GM12878 (cell line): ENCODE data around the gene FITM1. TPM values are rescaled to one million over a fixed set of nuclear protein-coding genes. Genes with fewer than 3 reads are reported as not detected.

Source experiments
- ATAC-seq: fragments of 200-7000 bp; cut with Tn5 transposase; 3 replicates; pipeline ENCODE4 v1.9.1; 2020; ENCODE audit warnings: mild to moderate bottlenecking, moderate library complexity
- BruUV-seq: library from RNA; stranded (reverse); fragments of 400-500 nt; replicated peaks from 2 replicates; lab custom pipeline; 2021; lab: Mats Ljungman, UMichigan
- CTCF ChIA-PET: fragments of 300-600 bp; sonication (Branson Sonifier 250); formaldehyde crosslinking; extraction: SDS; loops from one replicate; lab custom pipeline; 2021; ENCODE audit warnings: inconsistent platforms; lab: Yijun Ruan, JAX
- POLR2A ChIA-PET: fragments of 350-600 bp; formaldehyde crosslinking; extraction: SDS; loops from one replicate; lab custom pipeline; 2021; ENCODE audit warnings: inconsistent platforms; lab: Charles Lee
- RAD21 ChIA-PET: fragments of 300-600 bp; sonication (Branson Sonifier 250); formaldehyde crosslinking; loops from one replicate; lab custom pipeline; 2023; ENCODE audit warnings: antibody characterized with exemption; ENCODE audit not compliant: unreplicated experiment; lab: Charles Lee
- SMC1A ChIA-PET: fragments of 300-600 bp; sonication (Branson Sonifier 250); formaldehyde crosslinking; loops from one replicate; lab custom pipeline; 2023; ENCODE audit not compliant: unreplicated experiment, uncharacterized antibody; lab: Charles Lee
- DNase-seq: peaks from one replicate; pipeline ENCODE4 v3.0.0-alpha.2; 2011; ENCODE audit warnings: low read depth, low spot score
- FAIRE-seq: peaks from 3 replicates; lab custom pipeline; 2011; peaks lifted over from hg19 to GRCh38; lab: Jason Lieb, UNC
- H2AFZ ChIP-seq: 2 replicates; pipeline ENCODE4 v1.6.0; 2011; ENCODE audit warnings: low read depth, low read length, control low read depth; ENCODE audit not compliant: control insufficient read depth
- H3K27ac ChIP-seq: 2 replicates; pipeline ENCODE4 v1.5.1; 2011; ENCODE audit warnings: control low read depth; ENCODE audit not compliant: control insufficient read depth, insufficient read depth
- H3K27me3 ChIP-seq, 2 experiments: replicated peaks in 1 of 2; 2 replicates each; pipeline versions ENCODE4 v1.6.0 to v1.6.1; 2011; ENCODE audit warnings: low read length in 1 of 2; ENCODE audit not compliant: control insufficient read depth in 2 of 2, insufficient read depth in 2 of 2
- H3K36me3 ChIP-seq, 2 experiments: 2 replicates each; pipeline ENCODE4 v1.5.1; 2011; ENCODE audit warnings: low read length in 1 of 2; ENCODE audit not compliant: control insufficient read depth in 2 of 2, insufficient read depth in 2 of 2
- H3K4me1 ChIP-seq: 2 replicates; pipeline ENCODE4 v1.6.1; 2011; ENCODE audit warnings: mild to moderate bottlenecking, low read length, moderate library complexity, mixed read lengths; ENCODE audit not compliant: control insufficient read depth, insufficient read depth
- H3K4me2 ChIP-seq: 2 replicates; pipeline ENCODE4 v1.6.0; 2011; ENCODE audit warnings: control low read depth; ENCODE audit not compliant: control insufficient read depth, insufficient read depth
- H3K4me3 ChIP-seq: fragments of 200-600 bp; sonication (generic); 2 replicates; pipeline ENCODE4 v1.5.1; 2016
- H3K79me2 ChIP-seq: 2 replicates; pipeline ENCODE4 v1.6.0; 2011; ENCODE audit warnings: low read length; ENCODE audit not compliant: control insufficient read depth, insufficient read depth
- H3K9ac ChIP-seq: 2 replicates; pipeline ENCODE4 v1.8.0; 2011; ENCODE audit warnings: low read length, control low read depth, mixed read lengths; ENCODE audit not compliant: control insufficient read depth, insufficient read depth
- H3K9me3 ChIP-seq: replicated peaks from 3 replicates; pipeline ENCODE4 v1.5.1; 2011; ENCODE audit warnings: mild to moderate bottlenecking, low read length; ENCODE audit not compliant: control insufficient read depth, insufficient read depth
- H4K20me1 ChIP-seq: 2 replicates; pipeline ENCODE4 v1.6.0; 2011; ENCODE audit not compliant: control insufficient read depth, insufficient read depth
- BRCA1 ChIP-seq: IDR thresholded peaks from 2 replicates; pipeline ENCODE4 v1.6.1; 2011; ENCODE audit warnings: low read depth, low read length, improper control_type of control experiment
- CBFB ChIP-seq: IDR thresholded peaks from 2 replicates; pipeline ENCODE4 v1.6.1; 2016; ENCODE audit warnings: antibody characterized with exemption, low read depth
- IRF3 ChIP-seq: fragments of 450-650 bp; IDR thresholded peaks from 2 replicates; pipeline ENCODE4 v1.6.1; 2014; ENCODE audit warnings: mild to moderate bottlenecking
- IRF4 ChIP-seq: IDR thresholded peaks from 2 replicates; pipeline ENCODE4 v1.6.1; 2011; ENCODE audit warnings: low read depth, low read length
- MEF2A ChIP-seq: IDR thresholded peaks from 2 replicates; pipeline ENCODE4 v1.6.1; 2011; ENCODE audit warnings: low read depth, mild to moderate bottlenecking, low read length, moderate library complexity; ENCODE audit not compliant: insufficient read depth
- PAX8 ChIP-seq: fragments of 450-650 bp; IDR thresholded peaks from 2 replicates; pipeline ENCODE4 v1.6.1; 2017; ENCODE audit warnings: mild to moderate bottlenecking, moderate library complexity
- STAT3 ChIP-seq: IDR thresholded peaks from 2 replicates; pipeline ENCODE4 v1.6.1; 2011; ENCODE audit warnings: low read depth, low read length, improper control_type of control experiment
- TCF7 ChIP-seq: IDR thresholded peaks from 2 replicates; pipeline ENCODE4 v1.6.1; 2014; ENCODE audit warnings: antibody characterized with exemption, borderline replicate concordance
- ZBED1 ChIP-seq: IDR thresholded peaks from 2 replicates; pipeline ENCODE4 v1.6.1; 2016; ENCODE audit warnings: borderline replicate concordance
- ZBTB11 ChIP-seq: fragments of 450-650 bp; formaldehyde crosslinking; IDR thresholded peaks from 2 replicates; pipeline ENCODE4 v1.5.0; 2022; ENCODE audit warnings: mild to moderate bottlenecking, missing genetic modification characterization
- ZBTB4 ChIP-seq: fragments of 450-650 bp; formaldehyde crosslinking; IDR thresholded peaks from 2 replicates; pipeline ENCODE4 v1.4.0; 2022; ENCODE audit warnings: mild to moderate bottlenecking, moderate library complexity
- WGBS: methylation state at CpG from one replicate; pipeline ENCODE4 v1.1.6; 2016; ENCODE audit warnings: low lambda C conversion rate; ENCODE audit not compliant: insufficient replicate concordance, insufficient coverage; ENCODE audit errors: missing lambda C conversion rate; 5-methylcytosine and 5-hydroxymethylcytosine counted together
- in situ Hi-C: fragments of 300-500 bp; cut with MboI; formaldehyde crosslinking; loops from 9 replicates; pipeline ENCODE4 v1.14.3; 2018; ENCODE audit warnings: mixed read lengths
- intact Hi-C: fragments of 100-400 bp; cut with micrococcal nuclease; formaldehyde crosslinking; loops from one replicate; pipeline ENCODE4 v1.14.2; 2022; ENCODE audit not compliant: unreplicated experiment
- polyA plus RNA-seq, 11 experiments: library from polyadenylated mRNA; depleted of rRNA in 4 of 11; unstranded in 6 of 11; stranded (reverse) in 5 of 11; fragments of >200 nt; fragmentation: Nextera tagmentation in 4 of 11; fragmentation: Illumina TruSeq in 1 of 11; extraction: Ambion mirVana in 4 of 11; extraction: Trizol in 1 of 11; gene quantifications; 1 replicate in 1 of 11; 2 replicates in 10 of 11; pipeline versions ENCODE4 v1.2.1 to v1.2.3, GENCODE V29; 2011 to 2016; ENCODE audit warnings: inconsistent platforms in 2 of 11, missing spikeins in 2 of 11, low read depth in 1 of 11
- total RNA-seq, 4 experiments: library from RNA; depleted of rRNA in 3 of 4; stranded (reverse); fragments of >200 nt in 3 of 4; fragmentation: Illumina TruSeq in 1 of 4; extraction: Trizol in 1 of 4; gene quantifications; 2 replicates each; pipeline versions ENCODE4 v1.2.1 to v1.2.3, GENCODE V29; 2013 to 2021
- TF ChIP-seq, protein P1 (sequence below): IDR thresholded peaks from 2 replicates; pipeline ENCODE4 v1.6.1; 2011; ENCODE audit warnings: mild to moderate bottlenecking, low read depth, low read length, moderate library complexity; ENCODE audit not compliant: insufficient replicate concordance

The FITM1 gene
- total and polyA plus RNA-seq, 10 of the 15 experiments (the other 5 are each of a cell fraction or from before 2014, with no cell fraction given) = 0.11 to 1.9 (median 0.45) TPM; not detected in 2

- H3K9ac ChIP-seq = no peak overlapping the region
- H3K4me3 ChIP-seq = no peak overlapping the region
- in situ Hi-C loops = loop anchor here (25.0 kb wide), 1 partner anchor 807 kb away; the partner anchor contains the start of genes BCL2L2, PABPN1 and PPP1R3E
- TF ChIP-seq PAX8 (no peak), STAT3 (no peak), ZBTB11 (no peak), IRF4 (no peak), MEF2A (no peak), ZBTB4 (no peak), BRCA1 (no peak), TCF7 (no peak), ZBED1 (no peak), IRF3 (no peak), CBFB (no peak)
- TF ChIP-seq, protein P1, sequence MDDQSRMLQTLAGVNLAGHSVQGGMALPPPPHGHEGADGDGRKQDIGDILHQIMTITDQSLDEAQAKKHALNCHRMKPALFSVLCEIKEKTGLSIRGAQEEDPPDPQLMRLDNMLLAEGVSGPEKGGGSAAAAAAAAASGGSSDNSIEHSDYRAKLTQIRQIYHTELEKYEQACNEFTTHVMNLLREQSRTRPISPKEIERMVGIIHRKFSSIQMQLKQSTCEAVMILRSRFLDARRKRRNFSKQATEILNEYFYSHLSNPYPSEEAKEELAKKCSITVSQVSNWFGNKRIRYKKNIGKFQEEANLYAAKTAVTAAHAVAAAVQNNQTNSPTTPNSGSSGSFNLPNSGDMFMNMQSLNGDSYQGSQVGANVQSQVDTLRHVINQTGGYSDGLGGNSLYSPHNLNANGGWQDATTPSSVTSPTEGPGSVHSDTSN = no peak
Observed at GRCh38 chr14:24119691-24120090, 10.8 kb upstream of the FITM1 start.

More at GRCh38 chr14:24119691-24120090, 10.8 kb upstream of the FITM1 start:
- H4K20me1 ChIP-seq = no peaks in the 10 kb centered on the region
- CTCF ChIA-PET = interaction anchor here (0.5 kb wide), 1 partner anchor 28 kb away, joined by 3 read pairs; no protein-coding TSS in a partner anchor
- over 99% methylated on average over 6 of the region's 6 CpGs for WGBS
- BruUV-seq = no TSS peak
- peaks cover 16 to 27% of the 10 kb centered on the region in 2 experiments for H3K36me3 ChIP-seq
- H3K4me2 ChIP-seq = no peak overlapping the region
- H3K9me3 ChIP-seq = no peaks in the 10 kb centered on the region
- peaks cover 21% of the 10 kb centered on the region for H3K4me1 ChIP-seq
- ATAC-seq = no peak
- no peak overlapping the region for H3K27ac ChIP-seq
- H2AFZ ChIP-seq = no peak overlapping the region
- FAIRE-seq = no peak
- RAD21 ChIA-PET = no interaction called here
- H3K79me2 ChIP-seq = peaks cover 17% of the 10 kb centered on the region
- no peaks in the 10 kb centered on the region for H3K27me3 ChIP-seq
- SMC1A ChIA-PET = interaction anchor here (1.5 to 7.7 kb wide), 2 partner anchors 8 to 17 kb away, joined by 5 to 70 read pairs; partner anchors contain the start of gene PSME1
- intact Hi-C loops = no loop called here
- DNase-seq = no peak
- POLR2A ChIA-PET = interaction anchor here (1.5 to 17.1 kb wide), 2 partner anchors 13 to 16 kb away, joined by 3 to 276 read pairs; partner anchors contain the start of genes EMC9, FITM1 and PSME1
